Hepatocyte (in vitro differentiated cells): Measurements from ENCODE around the gene RAD51AP2. TPM values are rescaled to one million over a fixed set of nuclear protein-coding genes. Genes with fewer than 3 reads are reported as not detected.

ENCODE experiments used
- DNase-seq: peaks from one replicate; pipeline ENCODE4 v3.0.0-alpha.2; 2016; ENCODE audit warnings: low spot score
- H2AFZ ChIP-seq: fragments of 200-600 bp; sonication (generic); 2 replicates; pipeline ENCODE4 v1.6.0; 2016; ENCODE audit warnings: antibody characterized with exemption, mild to moderate bottlenecking
- H3K27ac ChIP-seq: fragments of 200-600 bp; sonication (generic); 2 replicates; pipeline ENCODE4 v1.5.1; 2016; ENCODE audit warnings: mild to moderate bottlenecking
- H3K27me3 ChIP-seq: fragments of 200-600 bp; sonication (generic); 2 replicates; pipeline ENCODE4 v1.6.1; 2016
- H3K36me3 ChIP-seq: fragments of 200-600 bp; sonication (generic); replicated peaks from 2 replicates; pipeline ENCODE4 v1.5.1; 2016; ENCODE audit warnings: low read depth; ENCODE audit not compliant: insufficient read depth
- H3K4me1 ChIP-seq: fragments of 200-600 bp; sonication (generic); 2 replicates; pipeline ENCODE4 v1.5.1; 2016; ENCODE audit warnings: mild to moderate bottlenecking, moderate library complexity; ENCODE audit not compliant: insufficient read depth
- H3K4me2 ChIP-seq: fragments of 200-600 bp; sonication (generic); 2 replicates; pipeline ENCODE4 v1.6.0; 2016
- H3K4me3 ChIP-seq: fragments of 200-600 bp; sonication (generic); 2 replicates; pipeline ENCODE4 v1.5.1; 2016; ENCODE audit warnings: mild to moderate bottlenecking
- H3K79me2 ChIP-seq: fragments of 200-600 bp; sonication (generic); 2 replicates; pipeline ENCODE4 v1.6.0; 2017; ENCODE audit warnings: mild to moderate bottlenecking
- H3K9me2 ChIP-seq: fragments of 200-600 bp; sonication (generic); replicated peaks from 2 replicates; pipeline ENCODE4 v1.6.0; 2017; ENCODE audit warnings: mild to moderate bottlenecking; ENCODE audit not compliant: insufficient read depth
- H3K9me3 ChIP-seq: fragments of 200-600 bp; sonication (generic); 2 replicates; pipeline ENCODE4 v1.5.1; 2016; ENCODE audit warnings: low read depth, mild to moderate bottlenecking
- H4K20me1 ChIP-seq: fragments of 200-600 bp; sonication (generic); 2 replicates; pipeline ENCODE4 v1.6.0; 2016; ENCODE audit warnings: mild to moderate bottlenecking; ENCODE audit not compliant: insufficient read depth, poor library complexity, severe bottlenecking
- CTCF ChIP-seq: fragments of 200-600 bp; sonication (generic); IDR thresholded peaks from 2 replicates; pipeline ENCODE4 v1.5.1; 2016; ENCODE audit warnings: antibody characterized with exemption, mild to moderate bottlenecking; ENCODE audit not compliant: poor library complexity
- EZH2 ChIP-seq: fragments of 200-600 bp; sonication (generic); IDR thresholded peaks from 2 replicates; pipeline ENCODE4 v1.6.1; 2016; ENCODE audit warnings: antibody characterized with exemption, mild to moderate bottlenecking, borderline replicate concordance
- EZH2phosphoT487 ChIP-seq: fragments of 200-600 bp; sonication (generic); IDR thresholded peaks from one replicate; pipeline ENCODE4 v1.6.1; 2018; ENCODE audit warnings: antibody characterized with exemption, mild to moderate bottlenecking, low read depth, moderate library complexity; ENCODE audit not compliant: unreplicated experiment, severe bottlenecking
- WGBS: methylation state at CpG from one replicate; pipeline ENCODE4 v1.1.6; 2016; ENCODE audit warnings: low lambda C conversion rate; ENCODE audit errors: missing lambda C conversion rate; 5-methylcytosine and 5-hydroxymethylcytosine counted together
- polyA plus RNA-seq: library from polyadenylated mRNA; unstranded; fragments of >200 nt; fragmentation: Nextera tagmentation; extraction: Ambion mirVana; gene quantifications from 2 replicates; pipeline ENCODE4 v1.2.1, GENCODE V29; 2016
- total RNA-seq: library from RNA; depleted of rRNA; stranded (reverse); fragments of >200 nt; gene quantifications from 2 replicates; pipeline ENCODE4 v1.2.3, GENCODE V29; 2014

Gene RAD51AP2
- total and polyA plus RNA-seq, 2 experiments from 2014 or later: 0.21 to 0.40 TPM

GRCh38 chr2:17482651-17483050, 35.6 kb downstream of the RAD51AP2 start:
- no peak for TF ChIP-seq CTCF
- no peak for TF ChIP-seq EZH2phosphoT487
- TF ChIP-seq EZH2: no peak
- Histone ChIP-seq H3K4me2 (no peak overlapping the region), H3K27ac (no peak overlapping the region), H4K20me1 (no peaks in the 10 kb centered on the region), H3K27me3 (no peaks in the 10 kb centered on the region), H2AFZ (no peak overlapping the region), H3K79me2 (no peaks in the 10 kb centered on the region), H3K4me3 (no peak overlapping the region), H3K9me2 (no peaks in the 10 kb centered on the region), H3K36me3 (no peaks in the 10 kb centered on the region), H3K4me1 (peaks cover 3% of the 10 kb centered on the region), H3K9me3 (no peaks in the 10 kb centered on the region)
- WGBS: 97% methylated on average over 2 of the region's 2 CpGs
- DNase-seq: no peak

GRCh38 chr2:17479875-17480274, 38.4 kb downstream of the RAD51AP2 start:
- peaks cover 3% of the 10 kb centered on the region for H3K4me1 ChIP-seq
- no peaks in the 10 kb centered on the region for H3K9me2 ChIP-seq
- peak overlapping the region; percentile 30 for H3K4me2 ChIP-seq
- peak; percentile 60 for DNase-seq
- H3K9me3 ChIP-seq: no peaks in the 10 kb centered on the region
- H4K20me1 ChIP-seq: no peaks in the 10 kb centered on the region
- no peaks in the 10 kb centered on the region for H3K27me3 ChIP-seq
- TF ChIP-seq CTCF: no peak
- no peak for TF ChIP-seq EZH2
- TF ChIP-seq EZH2phosphoT487: no peak
- no peaks in the 10 kb centered on the region for H3K36me3 ChIP-seq
- no peaks in the 10 kb centered on the region for H3K79me2 ChIP-seq
- no peak overlapping the region for H3K4me3 ChIP-seq
- H3K27ac ChIP-seq: peak overlapping the region; percentile 66
- peak overlapping the region; percentile 14 for H2AFZ ChIP-seq
- 97% methylated on average over 2 of the region's 2 CpGs for WGBS

- no peak overlapping the region for H3K4me3 ChIP-seq
- no peaks in the 10 kb centered on the region for H3K27me3 ChIP-seq
- H4K20me1 ChIP-seq: no peaks in the 10 kb centered on the region
- TF ChIP-seq CTCF: no peak
- TF ChIP-seq EZH2: no peak
- no peak for TF ChIP-seq EZH2phosphoT487
- H3K36me3 ChIP-seq: no peaks in the 10 kb centered on the region
- H2AFZ ChIP-seq: no peak overlapping the region
- no peak overlapping the region for H3K4me2 ChIP-seq
- peaks cover 3% of the 10 kb centered on the region for H3K4me1 ChIP-seq
- no peaks in the 10 kb centered on the region for H3K9me2 ChIP-seq
- WGBS: 53% methylated on average over 2 of the region's 2 CpGs
- no peaks in the 10 kb centered on the region for H3K9me3 ChIP-seq
- no peak for DNase-seq
- no peak overlapping the region for H3K27ac ChIP-seq
- no peaks in the 10 kb centered on the region for H3K79me2 ChIP-seq
Observed at GRCh38 chr2:17476830-17477229, 41.4 kb downstream of the RAD51AP2 start.

GRCh38 chr2:17476064-17476463, 42.2 kb downstream of the RAD51AP2 start:
- H3K4me3 ChIP-seq: no peak overlapping the region
- no peak for DNase-seq
- H4K20me1 ChIP-seq: no peaks in the 10 kb centered on the region
- 77% methylated on average over 2 of the region's 2 CpGs for WGBS
- no peak overlapping the region for H3K27ac ChIP-seq
- H3K27me3 ChIP-seq: no peaks in the 10 kb centered on the region
- H3K9me2 ChIP-seq: no peaks in the 10 kb centered on the region
- H3K4me1 ChIP-seq: peaks cover 3% of the 10 kb centered on the region
- no peak overlapping the region for H3K4me2 ChIP-seq
- no peaks in the 10 kb centered on the region for H3K9me3 ChIP-seq
- no peak overlapping the region for H2AFZ ChIP-seq
- no peaks in the 10 kb centered on the region for H3K36me3 ChIP-seq
- TF ChIP-seq EZH2phosphoT487 (no peak), EZH2 (no peak), CTCF (no peak)
- H3K79me2 ChIP-seq: no peaks in the 10 kb centered on the region
